OCI-LY3 (cell line): ENCODE measurements around the gene ARHGEF28.

Experiments
- CTCF ChIP-seq: fragments of 200-600, 300-600 bp; sonication (generic); IDR thresholded peaks from 2 replicates; pipeline ENCODE4 v1.5.1; 2014; ENCODE audit warnings: antibody characterized with exemption, low read length, low read depth
- EZH2phosphoT487 ChIP-seq: fragments of 200-600 bp; shearing (Covaris generic); IDR thresholded peaks from 2 replicates; pipeline ENCODE4 v1.6.1; 2018; ENCODE audit warnings: antibody characterized with exemption, mixed run types, low read depth

GRCh38 chr5:73861313-73861988 lies 235.5 kb downstream of the ARHGEF28 start:
- TF ChIP-seq CTCF, result no peak
- TF ChIP-seq EZH2phosphoT487, result no peak
